Measurements from ENCODE around the gene DDX49. TPM values are rescaled to one million over a fixed set of nuclear protein-coding genes. Genes with fewer than 3 reads are reported as not detected.
A peak's percentile ranks its signal among the peaks of the same experiment; 100 is the strongest.

The DDX49 gene
- polyA plus RNA-seq, 4 donors = 32.5 to 51.4 (median 48.6) TPM

DNA sequence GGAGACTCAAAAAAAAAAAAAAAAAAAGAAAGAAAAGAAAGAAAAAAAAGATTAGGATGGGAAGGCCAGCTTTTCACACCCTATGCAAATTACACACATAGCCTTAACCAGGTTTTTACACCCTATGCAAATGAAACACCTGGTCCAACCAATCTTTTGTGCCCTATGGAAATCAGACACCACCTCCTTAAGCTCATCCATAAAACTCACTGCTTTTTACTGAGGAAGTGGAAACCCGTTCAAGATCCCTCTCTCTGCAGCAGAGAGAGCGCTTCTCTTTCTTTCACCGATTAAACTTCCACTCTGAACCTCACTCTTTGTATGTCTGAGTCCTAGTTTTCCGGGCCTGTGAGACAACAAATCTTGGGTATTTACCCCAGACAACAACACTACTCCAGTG, 46.8 kb downstream of the DDX49 start:
- Histone ChIP-seq H3K4me3 (ENCODE audit: low read depth in 1 of 3, low read length in 3 of 3) (no peak overlapping the region), H3K4me1 (ENCODE audit: control insufficient read depth in 3 of 3, insufficient read depth in 2 of 3, low read depth in 1 of 3, low read length in 2 of 3) (no peaks in the 10 kb centered on the region), H3K36me3 (ENCODE audit: control insufficient read depth in 3 of 3, insufficient read depth in 2 of 3, low read depth in 1 of 3, low read length in 3 of 3) (no peaks in the 10 kb centered on the region), H3K27ac (ENCODE audit: low read depth in 1 of 3, low read length in 2 of 3) (no peak overlapping the region), H3K27me3 (ENCODE audit: control insufficient read depth in 3 of 3, insufficient read depth in 3 of 3, low read length in 3 of 3) (peaks cover 0 to 10% (median 4%) of the 10 kb centered on the region in 3 donors), H3K9me3 (ENCODE audit: control insufficient read depth in 2 of 2, insufficient read depth in 1 of 2, low read depth in 1 of 2, low read length in 1 of 2) (peaks cover 0 to 4% of the 10 kb centered on the region in 2 donors)
- no peak for DNase-seq
- WGBS, 3 donors = 60 to 72% (median 70%) methylated on average over 4 of the region's 4 CpGs
- FAIRE-seq = no peak

DNA sequence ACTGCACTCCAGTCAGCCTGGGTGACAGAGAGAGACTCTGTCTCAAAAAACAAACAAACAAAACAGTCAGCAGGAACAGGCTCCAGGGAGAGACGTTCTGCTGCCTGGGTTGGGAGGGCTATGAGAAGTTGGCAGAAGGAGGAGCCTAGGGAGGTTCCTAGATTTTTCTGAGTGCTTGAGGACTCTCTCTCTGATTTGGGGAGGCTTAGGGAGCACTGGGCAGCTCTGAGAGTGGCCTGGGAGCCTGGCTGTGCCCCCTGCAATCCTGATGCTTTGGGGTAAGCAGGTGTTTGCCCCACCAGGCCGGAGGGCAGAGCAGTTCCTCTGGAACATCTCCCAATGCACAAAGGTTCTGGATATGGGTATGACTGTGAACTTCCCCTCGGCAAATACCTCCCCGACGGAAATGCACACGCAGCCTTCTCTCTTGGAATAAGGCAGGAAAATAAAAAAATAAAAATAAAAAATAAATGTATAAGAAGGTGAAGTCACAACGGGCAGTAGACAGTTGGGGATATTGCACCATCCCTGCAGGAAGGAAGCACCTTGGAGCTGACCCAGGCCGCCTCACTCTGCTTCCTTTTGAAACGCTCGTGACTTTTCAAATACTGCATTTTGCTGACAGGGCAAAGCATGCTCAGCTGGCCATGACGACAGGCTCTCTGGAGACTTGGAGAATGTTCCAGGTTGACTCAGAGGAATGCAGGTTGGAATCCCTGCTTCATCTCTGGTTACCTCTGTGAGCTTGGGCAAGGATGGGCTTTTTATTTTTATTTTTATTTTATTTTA, 48.0 kb downstream of the DDX49 start:
- H3K4me1 ChIP-seq (ENCODE audit: control insufficient read depth in 3 of 3, insufficient read depth in 2 of 3, low read depth in 1 of 3, low read length in 2 of 3) = no peaks in the 10 kb centered on the region
- 48 to 68% (median 57%) methylated on average over 11 of the region's 11 CpGs for WGBS, 3 donors
- no peaks in the 10 kb centered on the region for H3K27me3 ChIP-seq (ENCODE audit: control insufficient read depth in 3 of 3, insufficient read depth in 3 of 3, low read length in 3 of 3)
- no peaks in the 10 kb centered on the region for H3K36me3 ChIP-seq (ENCODE audit: control insufficient read depth in 3 of 3, insufficient read depth in 2 of 3, low read depth in 1 of 3, low read length in 3 of 3)
- H3K27ac ChIP-seq (ENCODE audit: low read depth in 1 of 3, low read length in 2 of 3) = peak overlapping the region in 2 of 3 donors; percentile 41 to 42
- peaks cover 0 to 4% of the 10 kb centered on the region in 2 donors for H3K9me3 ChIP-seq (ENCODE audit: control insufficient read depth in 2 of 2, insufficient read depth in 1 of 2, low read depth in 1 of 2, low read length in 1 of 2)
- no peak overlapping the region for H3K4me3 ChIP-seq (ENCODE audit: low read depth in 1 of 3, low read length in 3 of 3)
- no peak for FAIRE-seq
- DNase-seq = no peak

- FAIRE-seq (no peak), DNase-seq (no peak)
- no peak overlapping the region for H3K27ac ChIP-seq (ENCODE audit: low read depth in 1 of 3, low read length in 2 of 3)
- peaks cover 0 to 4% of the 10 kb centered on the region in 2 donors for H3K9me3 ChIP-seq (ENCODE audit: control insufficient read depth in 2 of 2, insufficient read depth in 1 of 2, low read depth in 1 of 2, low read length in 1 of 2)
- H3K27me3 ChIP-seq (ENCODE audit: control insufficient read depth in 3 of 3, insufficient read depth in 3 of 3, low read length in 3 of 3) = no peaks in the 10 kb centered on the region
- H3K4me3 ChIP-seq (ENCODE audit: low read depth in 1 of 3, low read length in 3 of 3) = no peak overlapping the region
- 74 to 80% (median 78%) methylated on average over 13 of the region's 13 CpGs for WGBS, 3 donors
- no peaks in the 10 kb centered on the region for H3K4me1 ChIP-seq (ENCODE audit: control insufficient read depth in 3 of 3, insufficient read depth in 2 of 3, low read depth in 1 of 3, low read length in 2 of 3)
- H3K36me3 ChIP-seq (ENCODE audit: control insufficient read depth in 3 of 3, insufficient read depth in 2 of 3, low read depth in 1 of 3, low read length in 3 of 3) = no peaks in the 10 kb centered on the region
These were observed 50.6 kb downstream of the DDX49 start for GRCh38 chr19:18969931-18970659.

DNA sequence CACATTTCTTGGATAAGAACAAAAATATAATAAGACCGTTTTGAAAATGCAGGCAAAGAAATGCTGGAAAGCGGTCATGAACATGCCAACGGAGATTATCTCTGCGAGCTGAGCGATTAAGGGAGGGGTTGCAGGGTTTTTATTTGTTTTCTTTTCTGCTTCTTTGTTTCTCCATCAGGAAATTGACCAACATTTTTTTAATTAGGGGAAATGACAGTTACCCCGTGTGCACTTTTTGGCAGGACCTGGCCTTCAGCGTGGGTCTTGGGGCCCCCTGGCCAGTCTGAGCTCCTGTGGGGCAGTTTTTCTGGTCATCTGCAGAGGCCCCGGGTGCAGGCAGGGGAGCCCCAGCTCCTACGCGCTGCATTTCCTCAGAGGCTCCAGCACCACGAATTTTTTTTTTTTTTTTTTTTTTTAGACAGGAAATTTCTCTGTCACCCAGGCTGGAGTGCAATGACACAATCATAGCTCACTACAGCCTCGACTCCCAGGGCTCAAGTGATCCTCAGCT, 52.8 kb downstream of the DDX49 start:
- H3K36me3 ChIP-seq (ENCODE audit: control insufficient read depth in 3 of 3, insufficient read depth in 2 of 3, low read depth in 1 of 3, low read length in 3 of 3) = no peaks in the 10 kb centered on the region
- 29 to 35% (median 33%) methylated on average over 12 of the region's 12 CpGs for WGBS, 3 donors
- FAIRE-seq (no peak), DNase-seq (no peak)
- H3K4me1 ChIP-seq (ENCODE audit: control insufficient read depth in 3 of 3, insufficient read depth in 2 of 3, low read depth in 1 of 3, low read length in 2 of 3) = no peaks in the 10 kb centered on the region
- peaks cover 0 to 4% of the 10 kb centered on the region in 2 donors for H3K9me3 ChIP-seq (ENCODE audit: control insufficient read depth in 2 of 2, insufficient read depth in 1 of 2, low read depth in 1 of 2, low read length in 1 of 2)
- no peak overlapping the region for H3K4me3 ChIP-seq (ENCODE audit: low read depth in 1 of 3, low read length in 3 of 3)
- no peak overlapping the region for H3K27ac ChIP-seq (ENCODE audit: low read depth in 1 of 3, low read length in 2 of 3)
- no peaks in the 10 kb centered on the region for H3K27me3 ChIP-seq (ENCODE audit: control insufficient read depth in 3 of 3, insufficient read depth in 3 of 3, low read length in 3 of 3)

GRCh38 chr19:18972851-18973250, 53.3 kb downstream of the DDX49 start:
- FAIRE-seq = no peak
- no peak overlapping the region for H3K27ac ChIP-seq (ENCODE audit: low read depth in 1 of 3, low read length in 2 of 3)

GRCh38 chr19:18975011-18975410, 55.5 kb downstream of the DDX49 start:
- no peaks in the 10 kb centered on the region for H3K9me3 ChIP-seq (ENCODE audit: control insufficient read depth in 2 of 2, insufficient read depth in 1 of 2, low read depth in 1 of 2, low read length in 1 of 2)
- WGBS, 3 donors = 88 to 100% (median 96%) methylated on average over 3 of the region's 3 CpGs
- no peak overlapping the region for H3K27ac ChIP-seq (ENCODE audit: low read depth in 1 of 3, low read length in 2 of 3)
- H3K4me3 ChIP-seq (ENCODE audit: low read depth in 1 of 3, low read length in 3 of 3) = no peak overlapping the region
- no peaks in the 10 kb centered on the region for H3K36me3 ChIP-seq (ENCODE audit: control insufficient read depth in 3 of 3, insufficient read depth in 2 of 3, low read depth in 1 of 3, low read length in 3 of 3)
- no peaks in the 10 kb centered on the region for H3K4me1 ChIP-seq (ENCODE audit: control insufficient read depth in 3 of 3, insufficient read depth in 2 of 3, low read depth in 1 of 3, low read length in 2 of 3)
- no peak for FAIRE-seq
- no peaks in the 10 kb centered on the region for H3K27me3 ChIP-seq (ENCODE audit: control insufficient read depth in 3 of 3, insufficient read depth in 3 of 3, low read length in 3 of 3)
- no peak for DNase-seq

More at GRCh38 chr19:18972851-18973250, 53.3 kb downstream of the DDX49 start:
- WGBS, 3 donors = 69 to 84% (median 75%) methylated on average over 5 of the region's 5 CpGs
- no peaks in the 10 kb centered on the region for H3K27me3 ChIP-seq (ENCODE audit: control insufficient read depth in 3 of 3, insufficient read depth in 3 of 3, low read length in 3 of 3)
- H3K36me3 ChIP-seq (ENCODE audit: control insufficient read depth in 3 of 3, insufficient read depth in 2 of 3, low read depth in 1 of 3, low read length in 3 of 3) = no peaks in the 10 kb centered on the region
- no peak for DNase-seq
- H3K9me3 ChIP-seq (ENCODE audit: control insufficient read depth in 2 of 2, insufficient read depth in 1 of 2, low read depth in 1 of 2, low read length in 1 of 2) = peaks cover 0 to 4% of the 10 kb centered on the region in 2 donors
- no peak overlapping the region for H3K4me3 ChIP-seq (ENCODE audit: low read depth in 1 of 3, low read length in 3 of 3)
- no peaks in the 10 kb centered on the region for H3K4me1 ChIP-seq (ENCODE audit: control insufficient read depth in 3 of 3, insufficient read depth in 2 of 3, low read depth in 1 of 3, low read length in 2 of 3)

- 78 to 81% (median 81%) methylated on average over 10 of the region's 10 CpGs for WGBS, 3 donors
- FAIRE-seq (no peak), DNase-seq (no peak)
- H3K4me1 ChIP-seq (ENCODE audit: control insufficient read depth in 3 of 3, insufficient read depth in 2 of 3, low read depth in 1 of 3, low read length in 2 of 3) = no peaks in the 10 kb centered on the region
- H3K4me3 ChIP-seq (ENCODE audit: low read depth in 1 of 3, low read length in 3 of 3) = no peak overlapping the region
- H3K9me3 ChIP-seq (ENCODE audit: control insufficient read depth in 2 of 2, insufficient read depth in 1 of 2, low read depth in 1 of 2, low read length in 1 of 2) = no peaks in the 10 kb centered on the region
- H3K36me3 ChIP-seq (ENCODE audit: control insufficient read depth in 3 of 3, insufficient read depth in 2 of 3, low read depth in 1 of 3, low read length in 3 of 3) = no peaks in the 10 kb centered on the region
- H3K27ac ChIP-seq (ENCODE audit: low read depth in 1 of 3, low read length in 2 of 3) = no peak overlapping the region
- peaks cover 0 to 2% (median 0%) of the 10 kb centered on the region in 3 donors for H3K27me3 ChIP-seq (ENCODE audit: control insufficient read depth in 3 of 3, insufficient read depth in 3 of 3, low read length in 3 of 3)
These were observed 56.4 kb downstream of the DDX49 start for GRCh38 chr19:18975869-18976268.
